ENCODE data around the gene HMCN2. TPM values are rescaled to one million over a fixed set of nuclear protein-coding genes. Genes with fewer than 3 reads are reported as not detected.

HMCN2 gene
- polyA plus RNA-seq, 1 of the 3 experiments (the other 2 are of a cell fraction), result 0.15 TPM

DNA sequence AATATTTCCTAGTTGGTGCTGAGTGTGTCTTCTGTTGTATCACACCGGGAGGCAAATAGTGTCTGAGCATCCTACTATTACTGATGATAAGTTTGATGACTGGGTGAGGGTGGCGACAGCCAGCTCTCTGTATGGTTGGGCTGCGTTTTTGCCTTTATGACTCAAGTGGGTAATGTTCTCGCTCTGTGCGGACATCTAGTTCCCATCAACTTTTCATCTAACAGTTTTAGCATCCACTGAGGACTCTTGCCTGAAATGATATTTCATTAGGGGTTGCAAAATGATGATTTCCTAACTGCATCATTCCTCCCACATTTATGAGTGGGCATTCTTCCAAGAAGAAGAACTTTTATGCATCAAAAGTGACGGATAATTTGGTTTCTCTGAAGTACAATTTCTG lies 26.5 kb downstream of the HMCN2 start:
- no peaks in the 10 kb centered on the region for H4K20me1 ChIP-seq (ENCODE audit: insufficient read depth)
- H3K4me2 ChIP-seq, result no peak overlapping the region
- no peak for DNase-seq
- no peaks in the 10 kb centered on the region for H3F3A ChIP-seq (replicated peaks; ENCODE audit: insufficient read depth)
- no peak overlapping the region for H3K9ac ChIP-seq
- WGBS (ENCODE audit: low lambda C conversion rate), result 71% methylated on average over 6 of the region's 6 CpGs
- H3K4me1 ChIP-seq (ENCODE audit: control insufficient read depth in 1 of 2, insufficient read depth in 2 of 2, low read depth in 1 of 2, low read length in 1 of 2), result peaks cover 0 to 30% of the 10 kb centered on the region in 2 experiments; a peak in 2 of 4 replicates
- H3K36me3 ChIP-seq (replicated peaks in 1 of 2; ENCODE audit: control insufficient read depth in 1 of 2, insufficient read depth in 2 of 2, low read length in 1 of 2), result no peaks in the 10 kb centered on the region
- no peak overlapping the region for H3K4me3 ChIP-seq (ENCODE audit: low read depth in 2 of 2, low read length in 1 of 2)
- H3K79me2 ChIP-seq (ENCODE audit: insufficient read depth), result no peaks in the 10 kb centered on the region
- no peaks in the 10 kb centered on the region for H3K9me2 ChIP-seq
- ChIA-PET CTCF (interaction anchor here (1.2 to 4.2 kb wide), 3 partner anchors 9 to 49 kb away, joined by 3 to 15 read pairs (median 4); no protein-coding TSS in a partner anchor), POLR2A (no interaction called here)
- no peak for TF ChIP-seq SIN3A (IDR thresholded peaks at IDR 0.05; ENCODE audit: borderline replicate concordance, low read depth, low read length)
- TF ChIP-seq JUND (IDR thresholded peaks at IDR 0.05), result no peak
- TF ChIP-seq, protein P1, sequence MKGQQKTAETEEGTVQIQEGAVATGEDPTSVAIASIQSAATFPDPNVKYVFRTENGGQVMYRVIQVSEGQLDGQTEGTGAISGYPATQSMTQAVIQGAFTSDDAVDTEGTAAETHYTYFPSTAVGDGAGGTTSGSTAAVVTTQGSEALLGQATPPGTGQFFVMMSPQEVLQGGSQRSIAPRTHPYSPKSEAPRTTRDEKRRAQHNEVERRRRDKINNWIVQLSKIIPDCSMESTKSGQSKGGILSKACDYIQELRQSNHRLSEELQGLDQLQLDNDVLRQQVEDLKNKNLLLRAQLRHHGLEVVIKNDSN (IDR thresholded peaks at IDR 0.05; ENCODE audit: borderline replicate concordance, low read depth), result no peak
- TF ChIP-seq ZBTB33 (IDR thresholded peaks at IDR 0.05; ENCODE audit: borderline replicate concordance, low read depth), result no peak
- TF ChIP-seq MXI1 (IDR thresholded peaks at IDR 0.05; ENCODE audit: low read depth, low read length), result no peak
- TF ChIP-seq FOSL2 (IDR thresholded peaks at IDR 0.05; ENCODE audit: borderline replicate concordance, low read depth), result no peak
- TF ChIP-seq REST (IDR thresholded peaks at IDR 0.05; ENCODE audit: low read depth, low read length), result no peak
- TF ChIP-seq TEAD4 (IDR thresholded peaks at IDR 0.05; ENCODE audit: borderline replicate concordance, insufficient read depth), result no peak
- TF ChIP-seq RAD21 (IDR thresholded peaks at IDR 0.05; ENCODE audit: low read length), result no peak
- TF ChIP-seq NFIC (IDR thresholded peaks at IDR 0.05; ENCODE audit: borderline replicate concordance), result no peak
- TF ChIP-seq FOXJ3 (CRISPR knock-in tag; IDR thresholded peaks at IDR 0.05), result no peak
- no peak for TF ChIP-seq TAF1 (IDR thresholded peaks at IDR 0.05; ENCODE audit: borderline replicate concordance, low read depth, low read length)
- no peak for TF ChIP-seq RXRA (IDR thresholded peaks at IDR 0.05; ENCODE audit: borderline replicate concordance, low read depth)
- no peak for TF ChIP-seq RCOR1 (IDR thresholded peaks at IDR 0.05; ENCODE audit: low read length)
- TF ChIP-seq USF2 (IDR thresholded peaks at IDR 0.05; ENCODE audit: borderline replicate concordance, low read depth, low read length), result no peak
- TF ChIP-seq TCF12 (IDR thresholded peaks at IDR 0.05), result no peak
- TF ChIP-seq FOXM1 (IDR thresholded peaks at IDR 0.05; ENCODE audit: low read depth), result no peak
- H3K27me3 ChIP-seq (ENCODE audit: insufficient read depth), result peaks cover 18% of the 10 kb centered on the region; the same call in 1 of the 2 replicates
- H3K27ac ChIP-seq (ENCODE audit: low read depth in 2 of 2, low read length in 1 of 2), result no peak overlapping the region
- H3K9me3 ChIP-seq, result no peaks in the 10 kb centered on the region
- H2AFZ ChIP-seq (ENCODE audit: low read depth), result no peak overlapping the region
